Prostate gland (tissue), 2 donors: Measurements from ENCODE around the gene GMIP. TPM values are rescaled to one million over a fixed set of nuclear protein-coding genes. Genes with fewer than 3 reads are reported as not detected.
A peak's percentile ranks its signal among the peaks of the same experiment; 100 is the strongest.

Source experiments
- DNase-seq: peaks from one replicate; pipeline ENCODE4 v3.0.0-alpha.2; 2019; ENCODE audit warnings: low spot score
- H3K27ac ChIP-seq, 2 donors: fragments of 200-600 bp; sonication (generic); 2 replicates each; pipeline ENCODE4 v1.5.1; 2017 to 2019
- H3K27me3 ChIP-seq: fragments of 200-600 bp; sonication (generic); replicated peaks from 2 replicates; pipeline ENCODE4 v1.5.1; 2019; ENCODE audit not compliant: insufficient read depth
- H3K36me3 ChIP-seq, 2 donors: fragments of 200-600 bp; sonication (generic); 1 replicate in 1 of 2; 2 replicates in 1 of 2; pipeline versions ENCODE4 v1.5.1 to v1.8.1; 2017 to 2019
- H3K4me1 ChIP-seq: fragments of 200-600 bp; sonication (generic); replicated peaks from 2 replicates; pipeline ENCODE4 v1.5.1; 2019
- H3K4me3 ChIP-seq, 2 donors: fragments of 200-600 bp; sonication (generic); 2 replicates each; pipeline ENCODE4 v1.5.1; 2017 to 2019
- H3K9me3 ChIP-seq: fragments of 200-600 bp; sonication (generic); 2 replicates; pipeline ENCODE4 v1.5.1; 2017
- POLR2A ChIP-seq: fragments of 450-650 bp; IDR thresholded peaks from one replicate; pipeline ENCODE4 v1.6.1; 2016; ENCODE audit warnings: antibody characterized with exemption, mild to moderate bottlenecking
- POLR2AphosphoS5 ChIP-seq: sonication (generic); formaldehyde crosslinking; IDR thresholded peaks from one replicate; pipeline ENCODE4 v1.6.1; 2017; ENCODE audit warnings: antibody characterized with exemption
- WGBS: methylation state at CpG from one replicate; pipeline ENCODE4 v1.1.5; 2018; 5-methylcytosine and 5-hydroxymethylcytosine counted together
- intact Hi-C: fragments of 100-400 bp; cut with DNase I; formaldehyde crosslinking; loops from one replicate; pipeline ENCODE4 v1.14.2; 2022
- total RNA-seq, 2 donors: library from RNA; depleted of rRNA; stranded (reverse); fragments of >200 nt; gene quantifications; one replicate each; pipeline ENCODE4 v1.1.0, GENCODE V29; 2016
- TF ChIP-seq, protein P1 (sequence below), 4 experiments: fragments of 200-600 bp in 2 of 4; fragments of 450-650 bp in 2 of 4; sonication (generic) in 2 of 4; IDR thresholded peaks; 1 replicate in 3 of 4; 2 replicates in 1 of 4; pipeline ENCODE4 v1.5.1; 2016 to 2019; ENCODE audit warnings: antibody characterized with exemption in 4 of 4, mild to moderate bottlenecking in 2 of 4, moderate library complexity in 2 of 4

GMIP gene
- total RNA-seq, 2 donors from 2014 or later: 10.2 to 11.6 TPM

DNA sequence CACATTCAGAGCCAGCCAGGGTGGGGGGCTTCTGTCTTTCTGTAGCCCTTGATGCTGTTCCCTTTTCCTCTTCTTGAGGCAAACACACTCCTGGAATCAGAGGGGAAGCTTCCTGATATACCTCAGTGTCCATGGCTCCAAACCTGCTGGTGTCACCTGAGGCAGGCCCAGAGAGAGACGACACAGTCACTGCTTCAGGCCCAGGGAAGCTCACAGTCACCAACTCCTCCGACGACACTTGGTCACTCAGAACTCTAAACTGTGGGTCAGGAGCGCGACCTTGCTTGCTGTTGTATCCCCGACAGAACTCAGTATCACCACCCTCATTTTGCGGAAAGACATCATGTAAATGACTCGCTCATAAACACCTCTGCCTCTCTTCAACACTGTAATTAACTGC, 18.9 kb upstream of the GMIP start:
- TF ChIP-seq, protein P1, sequence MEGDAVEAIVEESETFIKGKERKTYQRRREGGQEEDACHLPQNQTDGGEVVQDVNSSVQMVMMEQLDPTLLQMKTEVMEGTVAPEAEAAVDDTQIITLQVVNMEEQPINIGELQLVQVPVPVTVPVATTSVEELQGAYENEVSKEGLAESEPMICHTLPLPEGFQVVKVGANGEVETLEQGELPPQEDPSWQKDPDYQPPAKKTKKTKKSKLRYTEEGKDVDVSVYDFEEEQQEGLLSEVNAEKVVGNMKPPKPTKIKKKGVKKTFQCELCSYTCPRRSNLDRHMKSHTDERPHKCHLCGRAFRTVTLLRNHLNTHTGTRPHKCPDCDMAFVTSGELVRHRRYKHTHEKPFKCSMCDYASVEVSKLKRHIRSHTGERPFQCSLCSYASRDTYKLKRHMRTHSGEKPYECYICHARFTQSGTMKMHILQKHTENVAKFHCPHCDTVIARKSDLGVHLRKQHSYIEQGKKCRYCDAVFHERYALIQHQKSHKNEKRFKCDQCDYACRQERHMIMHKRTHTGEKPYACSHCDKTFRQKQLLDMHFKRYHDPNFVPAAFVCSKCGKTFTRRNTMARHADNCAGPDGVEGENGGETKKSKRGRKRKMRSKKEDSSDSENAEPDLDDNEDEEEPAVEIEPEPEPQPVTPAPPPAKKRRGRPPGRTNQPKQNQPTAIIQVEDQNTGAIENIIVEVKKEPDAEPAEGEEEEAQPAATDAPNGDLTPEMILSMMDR (IDR thresholded peaks at IDR 0.05): no peak
- TF ChIP-seq POLR2AphosphoS5 (no peak), POLR2A (no peak)
- Histone ChIP-seq H3K36me3 (peaks cover 7 to 10% of the 10 kb centered on the region in 2 donors), H3K27ac (no peak overlapping the region), H3K27me3 (no peaks in the 10 kb centered on the region), H3K4me1 (peaks cover 12% of the 10 kb centered on the region), H3K9me3 (no peaks in the 10 kb centered on the region), H3K4me3 (peak overlapping the region; percentile 85 to 98)
- DNase-seq: no peak
- 81% methylated on average over 8 of the region's 8 CpGs for WGBS
- intact Hi-C loops: no loop called here

DNA sequence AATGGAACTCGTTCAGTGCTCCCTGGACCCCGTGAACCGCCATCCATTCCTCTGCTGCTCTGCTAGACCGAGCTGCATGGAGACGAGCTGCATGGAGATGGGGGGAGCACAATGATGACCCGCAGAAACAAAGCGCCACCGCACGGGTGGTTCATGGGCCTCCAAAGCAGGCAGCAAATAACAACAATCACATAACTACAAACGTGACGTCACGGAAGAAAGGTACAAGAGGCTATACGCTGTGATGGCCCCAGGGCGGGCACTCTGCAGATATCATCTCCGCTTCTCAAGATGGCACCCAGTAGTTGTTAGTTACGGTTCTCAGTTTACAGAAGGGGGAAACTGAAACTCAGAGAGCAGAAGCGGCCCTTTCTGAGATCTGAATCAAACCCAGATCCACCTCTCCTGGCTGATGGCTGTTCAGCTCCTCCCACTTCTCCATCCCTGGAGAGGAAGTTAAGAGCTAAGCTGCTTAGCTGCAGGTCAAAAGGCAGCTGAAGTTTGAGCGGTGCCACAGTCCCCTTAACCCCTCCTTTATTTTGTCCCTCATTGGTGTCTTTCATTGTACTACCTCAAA, 18.3 kb upstream of the GMIP start:
- Histone ChIP-seq H3K27ac (no peak overlapping the region), H3K4me1 (peaks cover 12% of the 10 kb centered on the region), H3K4me3 (no peak overlapping the region), H3K27me3 (no peaks in the 10 kb centered on the region), H3K36me3 (peaks cover 7 to 16% of the 10 kb centered on the region in 2 donors), H3K9me3 (no peaks in the 10 kb centered on the region)
- TF ChIP-seq, protein P1 (IDR thresholded peaks at IDR 0.05): no peak
- TF ChIP-seq POLR2A (no peak), POLR2AphosphoS5 (no peak)
- WGBS: 68% methylated on average over 18 of the region's 18 CpGs
- DNase-seq: no peak
- intact Hi-C loops: no loop called here

DNA sequence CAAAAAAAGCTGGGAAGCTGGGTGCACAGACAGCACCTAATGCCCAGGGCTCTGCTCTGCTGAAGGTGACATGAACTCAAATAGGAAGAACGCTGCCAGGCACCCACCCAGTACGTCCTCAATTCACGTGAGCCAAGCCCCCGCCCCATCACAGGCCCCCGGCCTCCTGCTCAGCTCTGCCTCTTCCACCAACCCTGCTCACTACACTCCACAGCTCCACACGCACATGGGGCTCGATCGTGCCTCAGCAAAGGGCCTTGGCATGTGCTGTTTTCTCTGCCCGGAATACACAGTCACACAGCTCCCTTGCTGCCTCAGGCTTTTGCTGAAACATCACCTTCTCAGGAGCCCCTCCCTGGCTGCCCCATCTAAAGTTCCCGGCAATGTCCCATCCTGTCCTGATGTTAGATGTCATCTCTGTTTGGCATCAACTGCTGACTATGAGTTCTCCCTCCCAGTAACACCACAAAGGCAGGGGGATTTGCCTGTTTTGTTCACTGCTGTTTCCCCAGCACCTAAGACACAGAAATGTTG, 17.8 kb upstream of the GMIP start:
- peaks cover 12 to 19% of the 10 kb centered on the region in 2 donors for H3K36me3 ChIP-seq
- DNase-seq: no peak
- peaks cover 12% of the 10 kb centered on the region for H3K4me1 ChIP-seq
- WGBS: 82% methylated on average over 10 of the region's 10 CpGs
- no peak overlapping the region for H3K4me3 ChIP-seq
- H3K27me3 ChIP-seq: no peaks in the 10 kb centered on the region
- H3K27ac ChIP-seq: no peak overlapping the region
- intact Hi-C loops: no loop called here
- H3K9me3 ChIP-seq: no peaks in the 10 kb centered on the region
- no peak for TF ChIP-seq POLR2A
- TF ChIP-seq POLR2AphosphoS5: no peak
- TF ChIP-seq, protein P1 (IDR thresholded peaks at IDR 0.05): no peak

DNA sequence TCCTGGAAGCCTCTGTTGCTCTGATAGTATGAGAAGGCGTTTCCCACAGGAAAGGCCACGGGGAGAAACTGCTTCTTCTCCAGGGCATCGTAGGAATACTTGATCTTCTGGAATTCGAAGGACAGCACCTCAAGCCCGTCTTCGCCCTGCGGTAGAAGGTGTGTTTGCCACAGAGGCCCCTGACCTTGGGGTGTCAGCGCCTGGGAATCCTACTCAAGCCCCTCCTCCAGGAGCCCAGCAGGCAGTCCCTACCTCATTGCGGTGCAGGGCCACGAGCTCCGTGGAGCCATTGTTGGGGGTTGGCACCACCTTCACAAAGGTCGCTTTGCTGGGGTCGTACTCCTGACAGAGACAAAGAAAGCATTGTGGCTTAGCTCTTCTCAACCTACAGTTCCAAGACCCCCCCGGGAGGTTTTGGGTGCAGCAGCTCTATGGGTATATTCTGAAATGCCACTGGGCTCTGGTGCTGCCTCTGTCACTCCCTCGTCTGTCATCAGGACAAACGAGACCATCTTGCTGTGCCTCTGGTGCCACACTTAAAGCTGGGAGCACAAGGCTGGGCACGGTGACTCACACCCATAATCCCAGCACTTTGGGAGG, 16.3 kb upstream of the GMIP start:
- WGBS: 88% methylated on average over 17 of the region's 17 CpGs

More for the DNA sequence above, 16.3 kb upstream of the GMIP start:
- intact Hi-C loops: no loop called here
- H3K27ac ChIP-seq: no peak overlapping the region
- no peaks in the 10 kb centered on the region for H3K27me3 ChIP-seq
- peaks cover 12% of the 10 kb centered on the region for H3K4me1 ChIP-seq
- no peak overlapping the region for H3K4me3 ChIP-seq
- peaks cover 23 to 31% of the 10 kb centered on the region in 2 donors for H3K36me3 ChIP-seq
- TF ChIP-seq POLR2AphosphoS5 (no peak), POLR2A (no peak)
- TF ChIP-seq, protein P1 (IDR thresholded peaks at IDR 0.05): no peak
- DNase-seq: no peak
- no peaks in the 10 kb centered on the region for H3K9me3 ChIP-seq
